Activated CD8-positive, alpha-beta memory T cell treated with anti-CD3 and anti-CD28 coated beads, Interleukin-2, amount 10 ng/mL, durations not matched to agents 7 days and 5 days (primary cell): Measurements from ENCODE around the gene DNAJC25. TPM values are rescaled to one million over a fixed set of nuclear protein-coding genes. Genes with fewer than 3 reads are reported as not detected.

Source experiments
- ATAC-seq: fragments of 150-1000 bp; cut with Tn5 transposase; one replicate; pipeline ENCODE4 v1.10.0; 2021; ENCODE audit warnings: moderate library complexity
- CTCF ChIA-PET: fragments of 350-600 bp; sonication (Branson Sonifier 250); formaldehyde crosslinking; loops from one replicate; lab custom pipeline; 2021; ENCODE audit warnings: antibody characterized with exemption; lab: Charles Lee
- DNase-seq: peaks from one replicate; pipeline ENCODE4 v3.0.0-alpha.2; 2020
- H3K27ac Mint-ChIP-seq: one replicate; pipeline ENCODE4 v1.8.0; 2021; ENCODE audit warnings: mild to moderate bottlenecking, mixed read lengths
- H3K27me3 Mint-ChIP-seq: one replicate; pipeline ENCODE4 v1.8.0; 2021; ENCODE audit warnings: mixed read lengths
- H3K36me3 Mint-ChIP-seq: one replicate; pipeline ENCODE4 v1.8.0; 2021; ENCODE audit warnings: mild to moderate bottlenecking, mixed read lengths
- H3K4me1 Mint-ChIP-seq: one replicate; pipeline ENCODE4 v1.8.0; 2021; ENCODE audit warnings: mixed read lengths
- H3K4me3 Mint-ChIP-seq: one replicate; pipeline ENCODE4 v1.8.0; 2021; ENCODE audit warnings: mild to moderate bottlenecking, moderate library complexity, mixed read lengths
- H3K9me3 Mint-ChIP-seq: one replicate; pipeline ENCODE4 v1.8.0; 2022; ENCODE audit warnings: low read depth, mixed read lengths
- total RNA-seq, 2 experiments: library from RNA; stranded (reverse); gene quantifications; one replicate each; pipeline ENCODE4 v1.2.3, GENCODE V29; 2021

The DNAJC25 gene
- total RNA-seq, 2 experiments from 2014 or later = 3.6 to 4.2 TPM

GRCh38 chr9:111632695-111633388 lies 1.7 kb downstream of the DNAJC25 start:
- Mint-ChIP-seq H3K4me1 (peaks cover 35% of the 10 kb centered on the region), H3K9me3 (no peaks in the 10 kb centered on the region), H3K4me3 (peak overlapping the region; percentile 95), H3K27ac (no peak overlapping the region), H3K36me3 (peaks cover 2% of the 10 kb centered on the region), H3K27me3 (no peaks in the 10 kb centered on the region)
- DNase-seq = no peak
- ATAC-seq = no peak
- CTCF ChIA-PET = interaction anchor here (1.0 to 1.9 kb wide), 3 partner anchors 11 to 58 kb away, joined by 3 to 7 read pairs (median 4); no protein-coding TSS in a partner anchor

GRCh38 chr9:111633389-111633736 lies 2.2 kb downstream of the DNAJC25 start:
- H3K27ac Mint-ChIP-seq = no peak overlapping the region
- H3K4me3 Mint-ChIP-seq = peak overlapping the region; percentile 13
- no peak for ATAC-seq
- H3K4me1 Mint-ChIP-seq = peaks cover 35% of the 10 kb centered on the region
- CTCF ChIA-PET = interaction anchor here (1.0 to 1.8 kb wide), 2 partner anchors 12 to 13 kb away, joined by 3 to 4 read pairs; no protein-coding TSS in a partner anchor
- no peak for DNase-seq
- H3K27me3 Mint-ChIP-seq = no peaks in the 10 kb centered on the region
- H3K36me3 Mint-ChIP-seq = peaks cover 2% of the 10 kb centered on the region
- no peaks in the 10 kb centered on the region for H3K9me3 Mint-ChIP-seq

- Mint-ChIP-seq H3K27me3 (no peaks in the 10 kb centered on the region), H3K27ac (no peak overlapping the region), H3K9me3 (no peaks in the 10 kb centered on the region), H3K4me1 (peaks cover 35% of the 10 kb centered on the region), H3K36me3 (peaks cover 2% of the 10 kb centered on the region), H3K4me3 (no peak overlapping the region)
- no peak for DNase-seq
- ATAC-seq = no peak
- CTCF ChIA-PET = no interaction called here
Observed at GRCh38 chr9:111634860-111635259, 3.7 kb downstream of the DNAJC25 start.

- CTCF ChIA-PET = no interaction called here
- H3K36me3 Mint-ChIP-seq = peaks cover 2% of the 10 kb centered on the region
Observed at GRCh38 chr9:111637421-111637950, 6.4 kb downstream of the DNAJC25 start.

GRCh38 chr9:111644195-111644772 lies 13.2 kb downstream of the DNAJC25 start:
- H3K36me3 Mint-ChIP-seq = peaks cover 27% of the 10 kb centered on the region
- DNase-seq (no peak), ATAC-seq (no peak)
- no peaks in the 10 kb centered on the region for H3K4me1 Mint-ChIP-seq
- CTCF ChIA-PET = interaction anchor here (0.9 to 1.0 kb wide), 2 partner anchors 20 to 60 kb away, joined by 3 read pairs; no protein-coding TSS in a partner anchor
- H3K9me3 Mint-ChIP-seq = no peaks in the 10 kb centered on the region
- no peaks in the 10 kb centered on the region for H3K27me3 Mint-ChIP-seq
- H3K27ac Mint-ChIP-seq = no peak overlapping the region
- H3K4me3 Mint-ChIP-seq = no peak overlapping the region

More at GRCh38 chr9:111637421-111637950, 6.4 kb downstream of the DNAJC25 start:
- no peak overlapping the region for H3K27ac Mint-ChIP-seq
- no peaks in the 10 kb centered on the region for H3K27me3 Mint-ChIP-seq
- H3K4me3 Mint-ChIP-seq = no peak overlapping the region
- DNase-seq (no peak), ATAC-seq (no peak)
- H3K4me1 Mint-ChIP-seq = peaks cover 24% of the 10 kb centered on the region
- H3K9me3 Mint-ChIP-seq = no peaks in the 10 kb centered on the region

GRCh38 chr9:111645806-111646205 lies 14.7 kb downstream of the DNAJC25 start:
- DNase-seq = no peak
- no peaks in the 10 kb centered on the region for H3K27me3 Mint-ChIP-seq
- no peak for ATAC-seq
- no peak overlapping the region for H3K27ac Mint-ChIP-seq
- CTCF ChIA-PET = no interaction called here
- H3K9me3 Mint-ChIP-seq = no peaks in the 10 kb centered on the region
- H3K4me1 Mint-ChIP-seq = no peaks in the 10 kb centered on the region
- no peak overlapping the region for H3K4me3 Mint-ChIP-seq
- H3K36me3 Mint-ChIP-seq = peaks cover 33% of the 10 kb centered on the region

- no peak overlapping the region for H3K4me3 Mint-ChIP-seq
- no peaks in the 10 kb centered on the region for H3K4me1 Mint-ChIP-seq
- H3K27ac Mint-ChIP-seq = no peak overlapping the region
- no peaks in the 10 kb centered on the region for H3K9me3 Mint-ChIP-seq
- DNase-seq = no peak
- CTCF ChIA-PET = interaction anchor here (0.7 to 1.1 kb wide), 2 partner anchors 10 to 13 kb away, joined by 3 to 4 read pairs; no protein-coding TSS in a partner anchor
- no peaks in the 10 kb centered on the region for H3K27me3 Mint-ChIP-seq
- peaks cover 33% of the 10 kb centered on the region for H3K36me3 Mint-ChIP-seq
- no peak for ATAC-seq
Observed at GRCh38 chr9:111646417-111646816, 15.3 kb downstream of the DNAJC25 start.

- peaks cover 31% of the 10 kb centered on the region for H3K36me3 Mint-ChIP-seq
- H3K27me3 Mint-ChIP-seq = no peaks in the 10 kb centered on the region
- ATAC-seq (no peak), DNase-seq (no peak)
- H3K4me1 Mint-ChIP-seq = no peaks in the 10 kb centered on the region
- CTCF ChIA-PET = no interaction called here
- no peaks in the 10 kb centered on the region for H3K9me3 Mint-ChIP-seq
- H3K27ac Mint-ChIP-seq = no peak overlapping the region
- H3K4me3 Mint-ChIP-seq = no peak overlapping the region
Observed at GRCh38 chr9:111648066-111648465, 16.9 kb downstream of the DNAJC25 start.

GRCh38 chr9:111649016-111649415 lies 17.9 kb downstream of the DNAJC25 start:
- Mint-ChIP-seq H3K4me3 (no peak overlapping the region), H3K9me3 (no peaks in the 10 kb centered on the region), H3K36me3 (peaks cover 32% of the 10 kb centered on the region), H3K27ac (no peak overlapping the region), H3K27me3 (no peaks in the 10 kb centered on the region), H3K4me1 (no peaks in the 10 kb centered on the region)
- CTCF ChIA-PET = no interaction called here
- no peak for ATAC-seq
- no peak for DNase-seq

GRCh38 chr9:111657051-111657450 lies 25.9 kb downstream of the DNAJC25 start:
- CTCF ChIA-PET = interaction anchor here (0.7 kb wide), 1 partner anchor 10 kb away, joined by 3 read pairs; no protein-coding TSS in a partner anchor
- H3K9me3 Mint-ChIP-seq = no peaks in the 10 kb centered on the region

GRCh38 chr9:111658943-111659342 lies 27.8 kb downstream of the DNAJC25 start:
- ATAC-seq = no peak
- H3K4me1 Mint-ChIP-seq = peaks cover 25% of the 10 kb centered on the region
- CTCF ChIA-PET = no interaction called here

More at GRCh38 chr9:111657051-111657450, 25.9 kb downstream of the DNAJC25 start:
- no peak overlapping the region for H3K4me3 Mint-ChIP-seq
- no peak for DNase-seq
- peaks cover 10% of the 10 kb centered on the region for H3K4me1 Mint-ChIP-seq
- H3K27me3 Mint-ChIP-seq = no peaks in the 10 kb centered on the region
- ATAC-seq = no peak
- H3K36me3 Mint-ChIP-seq = peaks cover 8% of the 10 kb centered on the region
- no peak overlapping the region for H3K27ac Mint-ChIP-seq

GRCh38 chr9:111659691-111660090 lies 28.6 kb downstream of the DNAJC25 start:
- CTCF ChIA-PET = no interaction called here
- no peak overlapping the region for H3K27ac Mint-ChIP-seq
- H3K4me1 Mint-ChIP-seq = peaks cover 29% of the 10 kb centered on the region
- DNase-seq = no peak
- H3K36me3 Mint-ChIP-seq = peaks cover 12% of the 10 kb centered on the region
- H3K4me3 Mint-ChIP-seq = no peak overlapping the region
- no peak for ATAC-seq
- no peaks in the 10 kb centered on the region for H3K9me3 Mint-ChIP-seq
- no peaks in the 10 kb centered on the region for H3K27me3 Mint-ChIP-seq

More at GRCh38 chr9:111658943-111659342, 27.8 kb downstream of the DNAJC25 start:
- Mint-ChIP-seq H3K4me3 (no peak overlapping the region), H3K27ac (no peak overlapping the region), H3K9me3 (no peaks in the 10 kb centered on the region), H3K27me3 (no peaks in the 10 kb centered on the region), H3K36me3 (peaks cover 10% of the 10 kb centered on the region)
- DNase-seq = no peak

- H3K36me3 Mint-ChIP-seq = peaks cover 17% of the 10 kb centered on the region
- no peaks in the 10 kb centered on the region for H3K27me3 Mint-ChIP-seq
- DNase-seq (peak; percentile 73), ATAC-seq (peak; percentile 97)
- peaks cover 29% of the 10 kb centered on the region for H3K4me1 Mint-ChIP-seq
- CTCF ChIA-PET = interaction anchor here (0.9 to 1.3 kb wide), 2 partner anchors 30 to 63 kb away, joined by 3 to 4 read pairs; partner anchors contain the start of gene DNAJC25
- H3K27ac Mint-ChIP-seq = peak within 1 kb of the TSS; percentile 93
- no peaks in the 10 kb centered on the region for H3K9me3 Mint-ChIP-seq
- peak within 1 kb of the TSS; percentile 94 for H3K4me3 Mint-ChIP-seq
Observed at GRCh38 chr9:111661150-111661801, 30.1 kb downstream of the DNAJC25 start, which contains the start of gene GNG10. Gene GNG10, plus strand, starts transcription at chr9:111661605. Its CDS starts 30 bp downstream, at chr9:111661635.
